ENCODE results near the gene CPSF7. TPM values are rescaled to one million over a fixed set of nuclear protein-coding genes. Genes with fewer than 3 reads are reported as not detected.

CPSF7 gene
- polyA plus RNA-seq, 1 experiment: 36.2 TPM

GRCh38 chr11:61425367-61426131, 4.2 kb downstream of the CPSF7 start:
- no peak for DNase-seq (ENCODE audit: low read depth)
- peaks cover 14% of the 10 kb centered on the region for H3K36me3 ChIP-seq (ENCODE audit: control insufficient read depth, insufficient read depth, low read length)
- ChIA-PET POLR2A (no interaction called here), CTCF (interaction anchor here (0.7 to 2.6 kb wide), 3 partner anchors 10 to 40 kb away, joined by 3 to 11 read pairs (median 8); no protein-coding TSS in a partner anchor)
- TF ChIP-seq CTCF (IDR thresholded peaks at IDR 0.05; ENCODE audit: insufficient read depth, low read depth, low read length): no peak
- no peak overlapping the region for H3K4me3 ChIP-seq (ENCODE audit: low read depth, low read length)
- no peaks in the 10 kb centered on the region for H3K27me3 ChIP-seq (ENCODE audit: control insufficient read depth, insufficient read depth, low read length)

DNA sequence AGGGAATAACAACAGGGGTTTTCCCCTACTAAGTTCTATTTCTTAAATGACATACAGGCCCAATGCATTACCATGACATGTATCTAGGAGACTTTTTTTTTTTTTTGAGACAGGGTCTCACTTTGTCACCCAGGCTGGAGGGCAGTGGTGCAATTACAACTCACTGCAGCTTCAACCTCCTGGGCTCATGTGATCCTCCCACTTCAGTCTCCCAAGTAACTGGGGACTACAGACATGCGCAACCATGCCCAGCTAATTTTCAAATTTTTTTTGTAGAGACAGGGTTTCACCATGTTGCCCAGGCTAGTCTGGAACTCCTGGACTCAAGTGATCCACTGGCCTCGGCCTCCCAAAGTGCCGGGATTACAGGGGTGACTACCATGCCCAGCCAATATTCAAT, 7.5 kb downstream of the CPSF7 start:
- no peak for DNase-seq (ENCODE audit: low read depth)
- H3K27me3 ChIP-seq (ENCODE audit: control insufficient read depth, insufficient read depth, low read length): no peaks in the 10 kb centered on the region
- TF ChIP-seq CTCF (IDR thresholded peaks at IDR 0.05; ENCODE audit: insufficient read depth, low read depth, low read length): no peak
- ChIA-PET CTCF (no interaction called here), POLR2A (no interaction called here)
- peaks cover 19% of the 10 kb centered on the region for H3K36me3 ChIP-seq (ENCODE audit: control insufficient read depth, insufficient read depth, low read length)
- no peak overlapping the region for H3K4me3 ChIP-seq (ENCODE audit: low read depth, low read length)

DNA sequence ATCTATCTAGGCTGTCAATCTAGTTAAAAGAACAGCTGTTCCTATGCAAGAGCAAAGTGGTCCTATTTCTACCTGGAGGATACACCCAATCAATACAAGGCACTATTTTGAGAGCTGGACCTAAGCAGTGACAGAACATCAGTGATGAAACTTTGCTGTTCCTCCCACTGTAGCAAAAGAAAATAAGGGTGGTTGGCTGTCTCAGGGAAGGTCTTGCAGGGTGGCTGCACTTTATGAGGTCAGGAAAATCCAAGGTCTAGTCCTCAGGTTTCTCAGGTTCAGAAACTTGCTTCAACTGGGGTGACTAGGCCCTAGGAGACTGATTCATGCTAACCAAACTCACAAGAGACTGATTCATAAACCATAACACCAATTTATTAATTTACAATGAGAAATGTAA, 11.6 kb downstream of the CPSF7 start:
- DNase-seq (ENCODE audit: low read depth): no peak
- ChIA-PET POLR2A (no interaction called here), CTCF (interaction anchor here (0.9 to 1.3 kb wide), 4 partner anchors 8 to 99 kb away, joined by 3 to 5 read pairs (median 4); no protein-coding TSS in a partner anchor)
- H3K36me3 ChIP-seq (ENCODE audit: control insufficient read depth, insufficient read depth, low read length): peaks cover 24% of the 10 kb centered on the region
- no peak for TF ChIP-seq CTCF (IDR thresholded peaks at IDR 0.05; ENCODE audit: insufficient read depth, low read depth, low read length)
- no peaks in the 10 kb centered on the region for H3K27me3 ChIP-seq (ENCODE audit: control insufficient read depth, insufficient read depth, low read length)
- no peak overlapping the region for H3K4me3 ChIP-seq (ENCODE audit: low read depth, low read length)

GRCh38 chr11:61417670-61418069, 12.1 kb downstream of the CPSF7 start:
- CTCF ChIA-PET: interaction anchor here (0.9 to 1.3 kb wide), 4 partner anchors 9 to 99 kb away, joined by 3 to 5 read pairs (median 4); no protein-coding TSS in a partner anchor
- TF ChIP-seq CTCF (IDR thresholded peaks at IDR 0.05; ENCODE audit: insufficient read depth, low read depth, low read length): no peak
- H3K27me3 ChIP-seq (ENCODE audit: control insufficient read depth, insufficient read depth, low read length): no peaks in the 10 kb centered on the region
- DNase-seq (ENCODE audit: low read depth): no peak
- POLR2A ChIA-PET: no interaction called here
- peaks cover 24% of the 10 kb centered on the region for H3K36me3 ChIP-seq (ENCODE audit: control insufficient read depth, insufficient read depth, low read length)
- H3K4me3 ChIP-seq (ENCODE audit: low read depth, low read length): no peak overlapping the region

DNA sequence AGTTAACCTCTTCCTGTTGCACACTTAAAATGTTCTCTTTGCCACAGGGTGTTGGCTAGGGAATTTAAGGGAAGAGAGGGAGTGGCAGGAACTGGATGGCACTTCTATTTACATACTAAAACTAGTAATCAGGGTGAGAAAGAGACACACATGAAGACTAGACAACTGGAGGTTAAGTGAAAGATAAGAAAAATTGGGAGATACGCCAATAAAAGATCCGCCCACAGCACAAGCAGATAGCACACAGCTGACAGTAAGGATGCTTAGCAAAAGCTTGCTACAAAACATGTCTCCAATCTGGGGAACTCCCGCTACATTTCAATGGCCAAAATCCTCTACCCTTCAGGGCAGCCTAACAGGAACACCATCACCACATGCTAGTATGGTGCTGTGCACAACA, 12.8 kb downstream of the CPSF7 start:
- DNase-seq (ENCODE audit: low read depth): no peak
- Histone ChIP-seq H3K4me3 (ENCODE audit: low read depth, low read length) (no peak overlapping the region), H3K36me3 (ENCODE audit: control insufficient read depth, insufficient read depth, low read length) (peaks cover 24% of the 10 kb centered on the region), H3K27me3 (ENCODE audit: control insufficient read depth, insufficient read depth, low read length) (no peaks in the 10 kb centered on the region)
- POLR2A ChIA-PET: no interaction called here
- CTCF ChIA-PET: interaction anchor here (1.2 to 1.3 kb wide), 3 partner anchors 9 to 100 kb away, joined by 3 to 4 read pairs (median 3); no protein-coding TSS in a partner anchor
- TF ChIP-seq CTCF (IDR thresholded peaks at IDR 0.05; ENCODE audit: insufficient read depth, low read depth, low read length): no peak
